Suppressor macrophage treated with lipopolysaccharide for 1 hour (primary cell): ENCODE results near the gene TRIO.

Experiments
- DNase-seq, 3 donors: peaks; one replicate each; pipeline ENCODE4 v3.0.0-alpha.2; 2020 to 2022

TRIO gene

GRCh38 chr5:14270209-14270702 lies 127.1 kb downstream of the TRIO start:
- DNase-seq = peak; percentile 65 to 75 (median 71)

DNA sequence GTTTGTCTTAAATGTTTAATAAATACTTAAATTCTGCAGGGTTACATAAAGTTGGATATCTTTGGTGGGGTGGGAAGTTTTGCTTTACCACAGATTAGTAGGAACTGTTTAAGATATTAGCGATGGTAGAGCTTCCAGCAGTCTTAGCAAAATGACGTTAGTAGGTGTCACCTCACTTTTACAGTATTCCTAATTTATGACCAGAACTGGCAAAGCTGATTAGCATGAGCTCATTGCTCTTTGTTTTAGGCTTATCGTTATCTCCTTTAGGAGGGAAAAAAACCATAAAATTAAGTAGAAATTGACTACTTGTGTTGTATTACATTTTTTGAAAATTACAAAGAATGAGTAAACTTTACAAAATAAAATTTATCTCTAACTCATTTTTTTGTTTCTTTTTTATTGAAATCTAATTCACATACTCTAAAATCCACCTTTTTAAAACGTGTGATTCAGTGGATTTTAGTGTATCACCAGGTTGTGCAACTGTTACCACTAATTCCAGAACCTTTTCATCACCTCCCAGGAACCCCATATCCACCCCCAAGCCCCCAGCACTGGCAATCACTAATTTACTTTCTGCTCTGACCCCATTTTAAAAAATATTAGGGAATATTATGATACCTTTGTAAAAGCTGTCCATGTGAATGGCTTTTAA lies 129.5 kb downstream of the TRIO start:
- no peak for DNase-seq

DNA sequence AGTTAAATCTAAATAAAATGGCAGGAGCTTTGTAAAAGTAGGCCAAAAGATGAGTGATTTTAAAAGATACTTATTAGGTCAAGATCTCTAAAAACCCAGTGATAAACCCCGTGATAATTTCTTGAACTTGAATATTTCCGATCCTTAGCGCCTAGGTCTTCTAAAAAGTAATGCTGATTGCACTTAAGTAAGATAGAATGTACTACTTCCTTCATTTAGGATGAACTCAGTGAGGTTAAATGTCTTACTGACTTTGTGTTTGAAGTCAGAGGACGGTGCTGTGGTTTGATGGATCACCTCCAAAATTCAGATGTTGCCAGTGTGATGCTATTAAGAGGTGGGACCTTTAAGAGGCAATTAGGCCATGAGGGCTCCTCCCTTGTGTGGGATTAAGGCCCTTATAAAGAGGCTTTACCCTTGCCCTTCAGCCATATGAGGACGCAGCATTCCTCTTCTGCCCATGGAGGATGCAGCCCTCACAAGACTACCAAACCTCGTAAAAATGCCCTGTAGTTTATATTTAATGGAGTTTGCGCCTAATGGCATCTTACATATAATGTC lies 130.1 kb downstream of the TRIO start:
- no peak for DNase-seq

DNA sequence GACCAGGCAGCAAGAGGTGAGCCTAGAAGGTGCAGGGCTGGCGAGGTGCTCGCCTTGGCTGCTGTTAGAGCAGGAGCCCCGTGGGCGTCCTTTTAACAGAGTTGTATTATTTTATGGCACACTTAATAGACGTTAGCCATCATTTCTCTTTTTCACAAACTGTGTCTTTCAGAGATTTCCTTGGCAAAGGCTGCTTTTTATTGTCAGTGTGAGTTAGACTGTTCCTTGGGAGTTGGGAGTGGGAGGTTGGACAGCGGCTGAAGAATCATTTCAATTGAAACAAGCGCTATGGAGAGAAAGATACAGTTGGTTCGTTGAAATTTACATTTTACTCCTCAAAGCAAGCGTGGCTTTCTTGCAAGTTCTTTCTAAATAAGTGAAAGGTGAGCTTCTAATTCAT lies 133.2 kb downstream of the TRIO start:
- DNase-seq = no peak

GRCh38 chr5:14277385-14278320 lies 134.5 kb downstream of the TRIO start:
- DNase-seq = no peak

- DNase-seq = no peak
These were observed 137.2 kb downstream of the TRIO start for GRCh38 chr5:14280294-14280854.

GRCh38 chr5:14281746-14282181 lies 138.6 kb downstream of the TRIO start:
- no peak for DNase-seq

DNA sequence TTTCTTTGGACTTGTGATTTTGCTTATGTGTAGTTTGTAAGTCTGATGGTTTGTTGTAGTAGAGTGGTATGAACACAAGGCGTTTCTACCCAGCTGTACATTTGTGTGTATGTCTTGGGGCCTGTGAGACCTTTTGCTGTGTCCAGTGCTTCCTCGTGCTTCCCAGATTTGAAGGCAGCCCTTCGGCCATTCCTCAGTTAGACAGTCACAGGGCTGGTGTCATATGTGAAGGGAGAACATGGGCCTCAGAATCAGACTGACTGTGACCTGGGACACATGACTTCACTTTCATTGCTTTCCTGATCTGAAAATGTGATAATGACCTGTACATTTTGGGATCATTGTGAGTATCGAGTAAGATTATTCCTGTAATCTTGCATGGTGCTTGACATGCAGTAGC lies 140.0 kb downstream of the TRIO start:
- no peak for DNase-seq

DNA sequence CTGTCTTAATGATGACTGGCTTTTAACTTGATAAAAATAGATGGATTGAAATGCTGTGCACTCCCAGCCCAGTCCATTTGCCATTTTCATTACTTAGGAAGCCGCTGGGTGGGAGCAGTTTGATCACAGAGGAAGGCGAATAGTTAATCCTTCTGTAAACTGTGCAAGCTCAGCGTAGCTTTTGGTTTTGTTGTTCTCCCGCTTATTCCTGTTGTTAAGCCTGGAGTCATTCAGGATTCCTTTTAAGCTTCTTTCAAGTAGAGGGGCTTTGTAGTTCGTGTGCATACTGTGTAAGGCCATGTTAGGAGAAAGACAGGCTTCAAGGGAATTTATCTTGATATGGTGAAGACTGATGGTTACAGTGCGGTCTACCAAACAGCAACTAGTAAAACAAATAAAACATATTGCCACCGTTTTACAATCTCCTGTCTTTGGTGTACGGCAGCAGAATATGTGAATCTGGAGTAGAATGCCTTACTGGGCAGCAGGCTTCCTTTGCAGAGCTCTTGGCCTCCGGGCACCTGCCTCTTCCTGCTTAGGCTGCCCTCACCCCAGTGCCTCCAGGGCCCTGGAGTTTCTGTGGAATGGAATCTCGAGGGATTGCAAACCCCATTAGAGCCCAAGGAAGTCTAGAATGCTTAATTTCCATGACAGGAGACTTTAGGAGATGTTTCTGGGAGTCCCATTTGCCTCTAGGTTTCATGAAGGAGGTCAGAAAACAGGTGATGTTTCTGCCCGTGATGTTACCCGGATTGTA lies 141.4 kb downstream of the TRIO start:
- no peak for DNase-seq

DNA sequence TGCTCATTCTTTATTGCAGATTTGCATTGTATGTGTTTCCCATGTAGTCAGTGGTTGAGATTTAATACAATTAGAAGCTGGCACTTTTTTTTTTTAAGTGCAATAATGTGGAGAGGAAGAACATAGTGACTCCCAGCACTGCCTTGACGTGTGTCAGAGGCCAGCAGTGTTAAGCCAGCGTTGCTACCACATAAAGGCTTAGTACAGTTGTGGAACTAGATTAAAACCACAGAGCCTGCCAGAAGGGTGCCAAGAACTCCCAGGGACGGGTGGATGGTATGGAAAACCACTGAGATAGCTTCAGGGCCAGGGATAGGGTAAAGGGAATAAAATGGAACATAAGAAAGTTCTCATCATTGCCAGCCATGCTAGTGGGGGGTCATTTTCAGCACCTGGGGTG lies 142.9 kb downstream of the TRIO start:
- DNase-seq = no peak

GRCh38 chr5:14286574-14287421 lies 143.7 kb downstream of the TRIO start:
- DNase-seq = no peak

DNA sequence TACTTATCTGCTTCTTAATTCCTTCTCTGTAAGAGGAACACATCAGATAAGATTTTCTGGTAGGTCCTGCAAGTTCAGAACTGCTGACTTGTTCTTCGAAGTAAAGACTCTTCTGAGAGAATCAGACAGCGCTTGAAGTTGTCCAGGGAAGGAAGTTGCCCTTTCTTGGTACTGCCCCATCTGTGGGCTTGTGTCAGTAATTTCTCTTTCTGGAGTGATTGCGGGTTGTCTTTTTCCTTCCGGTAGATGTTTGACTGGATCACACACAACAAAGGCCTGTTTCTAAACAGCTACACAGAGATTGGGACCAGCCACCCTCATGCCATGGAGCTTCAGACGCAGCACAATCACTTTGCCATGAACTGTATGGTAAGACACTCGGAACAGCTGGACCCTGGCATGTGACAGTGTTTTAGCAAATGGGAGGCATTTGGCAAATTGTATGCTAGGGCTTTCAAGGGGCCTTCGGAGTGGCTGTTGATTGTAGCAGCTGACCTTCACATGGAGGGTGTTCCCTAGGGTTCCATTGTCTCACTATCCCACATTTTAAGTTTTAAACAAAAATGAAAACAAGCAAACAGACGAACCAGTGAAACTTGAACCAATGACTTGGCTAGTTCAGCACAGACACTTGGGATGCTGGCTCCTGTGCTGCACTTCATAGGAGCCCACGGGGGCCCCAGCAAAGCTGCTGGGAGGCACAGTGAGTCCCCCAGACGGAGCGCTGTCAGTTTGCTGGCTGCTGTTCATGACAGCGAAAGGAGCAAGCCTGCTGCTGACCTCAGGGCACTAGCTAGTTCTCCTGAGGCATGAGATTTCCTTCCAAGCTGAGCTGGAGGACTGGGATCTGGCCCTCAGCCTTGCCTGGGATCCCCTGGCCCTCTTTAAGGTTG lies 149.9 kb downstream of the TRIO start:
- no peak for DNase-seq

GRCh38 chr5:14295610-14296009 lies 152.5 kb downstream of the TRIO start:
- DNase-seq = no peak

- no peak for DNase-seq
These were observed 153.6 kb downstream of the TRIO start for GRCh38 chr5:14296533-14297331.

DNA sequence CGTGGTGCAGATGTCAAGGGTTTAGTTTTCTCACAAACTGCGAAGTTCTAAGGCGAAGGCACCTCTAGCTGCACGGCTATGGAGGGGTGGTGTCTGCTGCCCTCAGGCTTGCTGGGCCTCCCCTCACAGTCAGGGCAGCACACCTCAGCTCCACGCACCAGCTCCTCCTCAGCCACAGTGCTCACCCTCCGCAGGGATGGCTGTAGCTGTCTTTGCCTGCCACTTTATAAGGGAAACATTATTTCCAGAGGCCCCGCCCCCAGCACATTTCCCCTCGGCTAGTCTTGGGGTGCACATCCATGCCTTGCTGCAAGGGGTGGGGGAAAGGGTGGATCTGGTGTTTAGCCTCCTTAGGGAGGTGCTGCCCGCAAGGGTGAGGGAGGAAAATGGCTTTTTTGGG lies 154.6 kb downstream of the TRIO start:
- no peak for DNase-seq

- DNase-seq = no peak
These were observed 155.1 kb downstream of the TRIO start for GRCh38 chr5:14298126-14298847.

GRCh38 chr5:14299666-14300065 lies 156.5 kb downstream of the TRIO start:
- DNase-seq = no peak

- no peak for DNase-seq
These were observed 158.0 kb downstream of the TRIO start for GRCh38 chr5:14301186-14301585.

GRCh38 chr5:14302330-14302729 lies 159.2 kb downstream of the TRIO start:
- no peak for DNase-seq
